Calu3 (cell line): ENCODE measurements around the gene MOV10L1. TPM values are rescaled to one million over a fixed set of nuclear protein-coding genes. Genes with fewer than 3 reads are reported as not detected.

Experiments used
- BruUV-seq: library from RNA; stranded (reverse); fragments of 400-500 nt; replicated peaks from 2 replicates; lab custom pipeline; 2021; lab: Mats Ljungman, UMichigan
- CTCF ChIA-PET: fragments of 300-600 bp; sonication (Branson Sonifier 250); formaldehyde crosslinking; loops from one replicate; lab custom pipeline; 2022; ENCODE audit warnings: antibody characterized with exemption; lab: Charles Lee
- DNase-seq: peaks from one replicate; pipeline ENCODE4 v3.0.0; 2022
- H3K27ac Mint-ChIP-seq: one replicate; pipeline ENCODE4 v1.8.0; 2022; ENCODE audit warnings: mixed read lengths; ENCODE audit not compliant: unreplicated experiment
- H3K27me3 Mint-ChIP-seq: one replicate; pipeline ENCODE4 v1.8.0; 2022; ENCODE audit warnings: mixed read lengths; ENCODE audit not compliant: unreplicated experiment
- H3K36me3 Mint-ChIP-seq: one replicate; pipeline ENCODE4 v1.8.0; 2022; ENCODE audit warnings: mild to moderate bottlenecking, moderate library complexity, mixed read lengths; ENCODE audit not compliant: insufficient read depth, unreplicated experiment
- H3K4me1 Mint-ChIP-seq: one replicate; pipeline ENCODE4 v1.8.0; 2022; ENCODE audit warnings: mild to moderate bottlenecking, low read depth, mixed read lengths; ENCODE audit not compliant: unreplicated experiment
- H3K4me3 Mint-ChIP-seq: one replicate; pipeline ENCODE4 v1.8.0; 2022; ENCODE audit warnings: mild to moderate bottlenecking, low read depth, moderate library complexity, mixed read lengths; ENCODE audit not compliant: unreplicated experiment
- H3K9me3 Mint-ChIP-seq: one replicate; pipeline ENCODE4 v1.8.0; 2022; ENCODE audit warnings: low read depth, mixed read lengths; ENCODE audit not compliant: unreplicated experiment
- CTCF ChIP-seq: fragments of 200-600 bp; IDR thresholded peaks from one replicate; pipeline ENCODE4 v1.8.0; 2022; ENCODE audit warnings: antibody characterized with exemption; ENCODE audit not compliant: unreplicated experiment
- intact Hi-C: fragments of 100-400 bp; cut with micrococcal nuclease; formaldehyde crosslinking; loops from one replicate; pipeline ENCODE4 v1.10.0; 2022; ENCODE audit not compliant: unreplicated experiment
- total RNA-seq: library from RNA; stranded (reverse); gene quantifications from 2 replicates; pipeline ENCODE4 v1.2.3, GENCODE V29; 2022

Gene MOV10L1
- total RNA-seq, 1 experiment from 2014 or later, result not detected

DNA sequence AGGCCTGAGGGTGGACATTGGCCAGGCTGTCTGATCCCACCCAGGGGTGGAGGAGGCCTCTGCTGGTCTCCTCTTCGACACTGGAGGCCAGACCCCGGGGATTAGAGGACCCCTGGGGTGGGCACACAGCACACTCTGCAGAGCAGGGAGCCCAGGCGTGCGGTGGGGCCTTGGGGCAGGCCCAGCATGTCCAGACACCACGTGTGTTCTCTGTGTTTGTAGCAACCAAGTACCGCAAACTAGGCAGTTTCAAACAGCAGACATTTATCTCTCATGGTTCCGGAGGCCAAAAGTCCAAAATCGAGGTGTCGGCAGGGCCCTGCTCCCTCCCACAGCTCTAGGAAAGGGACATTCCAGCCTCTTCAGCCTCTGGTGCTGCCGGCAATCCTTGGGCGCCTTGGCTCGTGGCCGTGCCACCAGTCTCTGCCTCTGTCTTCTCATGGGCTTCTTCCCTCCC, 82.2 kb downstream of the MOV10L1 start:
- no peak for TF ChIP-seq CTCF

GRCh38 chr22:50173311-50173982, 83.6 kb downstream of the MOV10L1 start:
- no peak for TF ChIP-seq CTCF
- Mint-ChIP-seq H3K36me3 (peaks cover 17% of the 10 kb centered on the region), H3K27ac (no peak overlapping the region), H3K4me1 (no peaks in the 10 kb centered on the region), H3K4me3 (no peak overlapping the region), H3K9me3 (no peaks in the 10 kb centered on the region), H3K27me3 (peaks cover 34% of the 10 kb centered on the region)
- intact Hi-C loops, result no loop called here
- no TSS peak for BruUV-seq
- CTCF ChIA-PET, result no interaction called here
- DNase-seq, result no peak

More for the DNA sequence above, 82.2 kb downstream of the MOV10L1 start:
- Mint-ChIP-seq H3K4me1 (no peaks in the 10 kb centered on the region), H3K27ac (no peak overlapping the region), H3K9me3 (no peaks in the 10 kb centered on the region), H3K27me3 (peaks cover 48% of the 10 kb centered on the region), H3K4me3 (no peak overlapping the region), H3K36me3 (peaks cover 17% of the 10 kb centered on the region)
- intact Hi-C loops, result no loop called here
- DNase-seq, result no peak
- CTCF ChIA-PET, result interaction anchor here (0.6 kb wide), 1 partner anchor 95 kb away, joined by 6 read pairs; no protein-coding TSS in a partner anchor
- no TSS peak for BruUV-seq

GRCh38 chr22:50173983-50174355, 84.2 kb downstream of the MOV10L1 start:
- Mint-ChIP-seq H3K36me3 (peaks cover 14% of the 10 kb centered on the region), H3K27ac (no peak overlapping the region), H3K4me1 (no peaks in the 10 kb centered on the region), H3K27me3 (peaks cover 28% of the 10 kb centered on the region), H3K9me3 (no peaks in the 10 kb centered on the region), H3K4me3 (no peak overlapping the region)
- CTCF ChIA-PET, result no interaction called here
- BruUV-seq, result no TSS peak
- intact Hi-C loops, result no loop called here
- no peak for TF ChIP-seq CTCF
- no peak for DNase-seq

GRCh38 chr22:50174382-50175190, 84.8 kb downstream of the MOV10L1 start:
- BruUV-seq, result no TSS peak
- H3K4me3 Mint-ChIP-seq, result no peak overlapping the region
- H3K9me3 Mint-ChIP-seq, result no peaks in the 10 kb centered on the region
- H3K36me3 Mint-ChIP-seq, result peaks cover 8% of the 10 kb centered on the region
- CTCF ChIA-PET, result interaction anchor here (0.6 kb wide), 1 partner anchor 378 kb away, joined by 4 read pairs; no protein-coding TSS in a partner anchor
- no peak for DNase-seq
- peaks cover 22% of the 10 kb centered on the region for H3K27me3 Mint-ChIP-seq
- no peak overlapping the region for H3K27ac Mint-ChIP-seq
- H3K4me1 Mint-ChIP-seq, result no peaks in the 10 kb centered on the region
- intact Hi-C loops, result no loop called here
- no peak for TF ChIP-seq CTCF
